Thoracic aorta (tissue), 2 donors: Measurements from ENCODE around the gene ARHGAP19. TPM values are rescaled to one million over a fixed set of nuclear protein-coding genes. Genes with fewer than 3 reads are reported as not detected.
"Not testable (repeated sequence)": the region's sequence is repeated elsewhere in the genome, so short reads cannot be mapped to it uniquely, and the experiment has no call there.

ENCODE experiments used
- ATAC-seq: fragments of 150-250 bp; one replicate; pipeline ENCODE4 v1.8.0; 2017; ENCODE audit warnings: low read depth; ENCODE audit not compliant: insufficient number of reproducible peaks, low FRiP score
- DNase-seq: peaks from one replicate; pipeline ENCODE4 v3.0.0-alpha.2; 2020; ENCODE audit warnings: low spot score
- H3K27ac ChIP-seq, 2 donors: fragments of 200-600 bp; sonication (generic); 1 replicate in 1 of 2; 2 replicates in 1 of 2; pipeline ENCODE4 v1.5.1; 2016; ENCODE audit warnings: mild to moderate bottlenecking in 2 of 2, moderate library complexity in 2 of 2
- H3K27me3 ChIP-seq: fragments of 200-600 bp; sonication (generic); replicated peaks from 2 replicates; pipeline ENCODE4 v1.6.0; 2016; ENCODE audit warnings: mild to moderate bottlenecking; ENCODE audit not compliant: insufficient read depth
- H3K36me3 ChIP-seq: fragments of 200-600 bp; sonication (generic); one replicate; pipeline ENCODE4 v1.5.1; 2016
- H3K4me1 ChIP-seq, 2 donors: fragments of 200-600 bp; sonication (generic); 1 replicate in 1 of 2; 2 replicates in 1 of 2; pipeline versions ENCODE4 v1.5.1 to v1.6.0; 2016; ENCODE audit warnings: low read depth in 2 of 2, mild to moderate bottlenecking in 1 of 2; ENCODE audit not compliant: control insufficient read depth in 1 of 2
- H3K4me3 ChIP-seq: fragments of 200-600 bp; sonication (generic); 2 replicates; pipeline ENCODE4 v1.5.1; 2016; ENCODE audit warnings: mild to moderate bottlenecking
- H3K9me3 ChIP-seq: fragments of 200-600 bp; sonication (generic); 2 replicates; pipeline ENCODE4 v1.5.1; 2016
- CTCF ChIP-seq: fragments of 200-600 bp; sonication (generic); IDR thresholded peaks from one replicate; pipeline ENCODE4 v1.5.1; 2019; ENCODE audit warnings: antibody characterized with exemption
- total RNA-seq, 2 donors: library from RNA; depleted of rRNA; stranded (reverse); fragments of >200 nt; gene quantifications; one replicate each; pipeline versions ENCODE4 v1.1.0 to v1.2.3, GENCODE V29; 2016

Gene ARHGAP19
- total RNA-seq, 2 donors from 2014 or later: 3.5 to 27.1 TPM

DNA sequence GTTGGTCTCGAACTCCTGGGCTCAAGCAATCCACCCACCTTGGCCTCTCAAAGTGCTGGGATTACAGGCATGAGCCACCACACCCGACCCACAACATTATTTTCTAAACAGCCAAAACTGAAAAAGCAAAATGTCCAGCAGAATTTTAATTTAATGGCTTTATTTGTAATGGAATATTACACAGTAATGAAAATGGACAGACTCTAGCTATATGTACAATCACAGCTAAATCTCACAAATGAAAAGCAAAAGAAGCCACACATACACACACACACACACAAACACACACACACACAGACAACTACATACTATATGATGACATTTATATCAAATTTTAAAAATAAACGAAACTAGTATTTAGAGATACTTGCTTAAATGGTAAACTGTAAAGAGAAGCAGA is 18.7 kb downstream of the ARHGAP19 start:
- H3K9me3 ChIP-seq: no peaks in the 10 kb centered on the region
- no peak for TF ChIP-seq CTCF
- DNase-seq (no peak), ATAC-seq (no peak)
- no peaks in the 10 kb centered on the region for H3K27me3 ChIP-seq
- no peaks in the 10 kb centered on the region for H3K36me3 ChIP-seq
- peaks cover 10 to 11% of the 10 kb centered on the region in 2 donors for H3K4me1 ChIP-seq
- no peak overlapping the region for H3K4me3 ChIP-seq
- H3K27ac ChIP-seq: no peak overlapping the region

GRCh38 chr10:97270523-97271154 is 21.8 kb downstream of the ARHGAP19 start:
- no peak for DNase-seq
- no peak overlapping the region for H3K4me3 ChIP-seq

GRCh38 chr10:97267671-97268070 is 24.8 kb downstream of the ARHGAP19 start:
- H3K9me3 ChIP-seq: no peaks in the 10 kb centered on the region
- no peak for ATAC-seq

More at GRCh38 chr10:97270523-97271154, 21.8 kb downstream of the ARHGAP19 start:
- Histone ChIP-seq H3K36me3 (no peaks in the 10 kb centered on the region), H3K4me1 (no peaks in the 10 kb centered on the region), H3K27ac (no peak overlapping the region), H3K9me3 (no peaks in the 10 kb centered on the region), H3K27me3 (no peaks in the 10 kb centered on the region)
- ATAC-seq: no peak
- TF ChIP-seq CTCF: no peak

DNA sequence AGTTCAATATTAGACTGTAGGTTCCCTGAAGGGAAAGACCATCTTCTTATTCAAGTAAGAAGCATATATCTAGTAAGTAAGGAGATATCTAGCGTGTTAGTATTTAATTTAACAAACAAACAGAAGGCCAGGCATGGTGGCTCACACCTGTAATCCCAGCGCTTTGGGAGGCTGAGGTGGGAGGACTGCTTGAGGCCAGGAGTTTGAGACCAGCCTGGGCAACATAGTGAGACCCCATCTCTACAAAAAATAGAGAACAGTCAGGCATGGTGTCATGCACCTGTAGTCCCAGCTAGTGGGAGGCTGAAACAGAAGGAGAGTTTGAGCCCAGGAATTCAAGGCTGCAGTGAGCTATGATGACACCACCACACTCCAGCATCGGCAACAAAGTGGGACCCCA is 27.3 kb downstream of the ARHGAP19 start:
- H3K27ac ChIP-seq, H3K4me1 ChIP-seq, ATAC-seq, H3K4me3 ChIP-seq, H3K36me3 ChIP-seq, DNase-seq, H3K27me3 ChIP-seq, H3K9me3 ChIP-seq: not testable (repeated sequence)

More at GRCh38 chr10:97267671-97268070, 24.8 kb downstream of the ARHGAP19 start:
- Histone ChIP-seq H3K36me3 (no peaks in the 10 kb centered on the region), H3K27me3 (no peaks in the 10 kb centered on the region), H3K4me3 (no peak overlapping the region), H3K27ac (no peak overlapping the region), H3K4me1 (no peaks in the 10 kb centered on the region)
- TF ChIP-seq CTCF: no peak
- DNase-seq: no peak

DNA sequence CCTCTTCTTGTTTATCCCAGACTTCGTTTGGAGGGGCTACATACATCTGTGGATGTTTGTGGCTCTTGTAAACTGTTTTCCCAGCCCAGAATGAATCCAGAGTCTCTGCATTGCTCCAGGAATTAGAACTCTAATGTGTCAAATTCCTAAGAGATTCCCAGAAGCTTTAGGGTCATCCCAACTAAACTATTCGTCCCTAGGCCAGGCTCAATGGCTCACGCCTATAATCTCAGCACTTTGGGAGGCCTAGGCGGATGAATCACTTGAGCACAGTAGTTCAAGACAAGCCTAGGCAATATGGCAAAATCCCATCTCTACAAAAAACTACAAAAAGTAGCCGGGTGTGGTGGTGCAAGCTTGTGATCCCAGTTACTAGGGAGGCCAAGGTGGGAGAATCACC is 28.5 kb downstream of the ARHGAP19 start:
- H3K4me3 ChIP-seq: no peak overlapping the region
- H3K4me1 ChIP-seq: no peaks in the 10 kb centered on the region
- no peak for TF ChIP-seq CTCF
- ATAC-seq: no peak
- no peak for DNase-seq
- H3K27ac ChIP-seq: no peak overlapping the region
- no peaks in the 10 kb centered on the region for H3K36me3 ChIP-seq
- no peaks in the 10 kb centered on the region for H3K27me3 ChIP-seq
- H3K9me3 ChIP-seq: no peaks in the 10 kb centered on the region

DNA sequence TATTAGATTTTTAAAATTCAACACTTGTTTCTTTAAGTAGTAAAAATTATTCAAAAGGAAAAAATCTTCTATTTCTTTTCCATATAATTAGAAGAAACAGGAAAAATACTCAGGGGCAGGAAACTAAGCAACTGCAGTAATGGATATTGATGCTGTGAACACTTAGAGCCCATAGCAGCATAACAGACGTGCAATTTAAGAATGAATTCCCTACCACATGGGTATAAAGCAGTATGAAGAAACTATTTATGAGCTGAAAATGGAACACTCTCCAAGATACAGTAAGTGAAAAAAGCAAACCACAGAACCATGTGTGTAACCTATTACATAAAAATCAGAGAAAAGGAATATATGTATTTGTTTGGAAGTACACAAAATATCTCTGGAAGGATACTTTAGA is 30.8 kb downstream of the ARHGAP19 start:
- DNase-seq (no peak), ATAC-seq (no peak)
- Histone ChIP-seq H3K9me3 (no peaks in the 10 kb centered on the region), H3K4me3 (no peak overlapping the region), H3K27ac (no peak overlapping the region), H3K36me3 (no peaks in the 10 kb centered on the region), H3K27me3 (no peaks in the 10 kb centered on the region), H3K4me1 (no peaks in the 10 kb centered on the region)
- no peak for TF ChIP-seq CTCF
